Lower leg skin (tissue), 3 donors: ENCODE measurements around the gene BNC2.

Experiments used
- POLR2A ChIP-seq, 2 donors: fragments of 450-650 bp; IDR thresholded peaks; one replicate each; pipeline ENCODE4 v1.6.1; 2016 to 2017; ENCODE audit warnings: antibody characterized with exemption in 2 of 2, mild to moderate bottlenecking in 1 of 2, moderate library complexity in 1 of 2
- TF ChIP-seq, protein P1 (sequence below), 3 donors: fragments of 450-650 bp; IDR thresholded peaks; one replicate each; pipeline ENCODE4 v1.5.1; 2016; ENCODE audit warnings: antibody characterized with exemption in 3 of 3, mild to moderate bottlenecking in 3 of 3, moderate library complexity in 2 of 3

DNA sequence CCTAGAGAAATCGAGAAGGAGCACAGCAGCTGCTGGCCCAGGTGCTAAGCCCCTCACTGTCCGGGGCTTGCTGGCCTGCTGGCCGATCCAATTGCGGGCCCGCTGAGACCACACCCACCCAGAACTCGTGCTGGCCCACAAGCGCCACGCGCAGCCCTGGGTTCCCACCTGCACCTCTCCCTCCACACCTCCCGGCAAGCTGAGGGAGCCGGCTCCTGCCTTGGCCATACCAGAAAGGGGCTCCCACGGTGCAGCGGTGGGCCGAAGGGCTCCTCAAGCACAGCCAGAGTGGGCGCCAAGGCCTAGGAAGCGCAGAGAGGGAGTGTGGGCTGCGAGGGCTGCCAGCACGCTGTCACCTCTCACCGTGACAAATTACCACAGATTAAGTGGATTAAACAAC is 6.8 kb upstream of the BNC2 start:
- TF ChIP-seq, protein P1, sequence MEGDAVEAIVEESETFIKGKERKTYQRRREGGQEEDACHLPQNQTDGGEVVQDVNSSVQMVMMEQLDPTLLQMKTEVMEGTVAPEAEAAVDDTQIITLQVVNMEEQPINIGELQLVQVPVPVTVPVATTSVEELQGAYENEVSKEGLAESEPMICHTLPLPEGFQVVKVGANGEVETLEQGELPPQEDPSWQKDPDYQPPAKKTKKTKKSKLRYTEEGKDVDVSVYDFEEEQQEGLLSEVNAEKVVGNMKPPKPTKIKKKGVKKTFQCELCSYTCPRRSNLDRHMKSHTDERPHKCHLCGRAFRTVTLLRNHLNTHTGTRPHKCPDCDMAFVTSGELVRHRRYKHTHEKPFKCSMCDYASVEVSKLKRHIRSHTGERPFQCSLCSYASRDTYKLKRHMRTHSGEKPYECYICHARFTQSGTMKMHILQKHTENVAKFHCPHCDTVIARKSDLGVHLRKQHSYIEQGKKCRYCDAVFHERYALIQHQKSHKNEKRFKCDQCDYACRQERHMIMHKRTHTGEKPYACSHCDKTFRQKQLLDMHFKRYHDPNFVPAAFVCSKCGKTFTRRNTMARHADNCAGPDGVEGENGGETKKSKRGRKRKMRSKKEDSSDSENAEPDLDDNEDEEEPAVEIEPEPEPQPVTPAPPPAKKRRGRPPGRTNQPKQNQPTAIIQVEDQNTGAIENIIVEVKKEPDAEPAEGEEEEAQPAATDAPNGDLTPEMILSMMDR (IDR thresholded peaks at IDR 0.05), result no peak
- no peak for TF ChIP-seq POLR2A (IDR thresholded peaks at IDR 0.05)
